ENCODE data around the gene NKD1.
"Not testable (repeated sequence)": the region's sequence is repeated elsewhere in the genome, so short reads cannot be mapped to it uniquely, and the experiment has no call there.

The NKD1 gene

GRCh38 chr16:50574745-50575136 lies 26.5 kb downstream of the NKD1 start:
- in situ Hi-C loops (cut with HindIII; ENCODE audit: low sequenced_read_pairs), result no loop called here
- TF ChIP-seq, protein P1, sequence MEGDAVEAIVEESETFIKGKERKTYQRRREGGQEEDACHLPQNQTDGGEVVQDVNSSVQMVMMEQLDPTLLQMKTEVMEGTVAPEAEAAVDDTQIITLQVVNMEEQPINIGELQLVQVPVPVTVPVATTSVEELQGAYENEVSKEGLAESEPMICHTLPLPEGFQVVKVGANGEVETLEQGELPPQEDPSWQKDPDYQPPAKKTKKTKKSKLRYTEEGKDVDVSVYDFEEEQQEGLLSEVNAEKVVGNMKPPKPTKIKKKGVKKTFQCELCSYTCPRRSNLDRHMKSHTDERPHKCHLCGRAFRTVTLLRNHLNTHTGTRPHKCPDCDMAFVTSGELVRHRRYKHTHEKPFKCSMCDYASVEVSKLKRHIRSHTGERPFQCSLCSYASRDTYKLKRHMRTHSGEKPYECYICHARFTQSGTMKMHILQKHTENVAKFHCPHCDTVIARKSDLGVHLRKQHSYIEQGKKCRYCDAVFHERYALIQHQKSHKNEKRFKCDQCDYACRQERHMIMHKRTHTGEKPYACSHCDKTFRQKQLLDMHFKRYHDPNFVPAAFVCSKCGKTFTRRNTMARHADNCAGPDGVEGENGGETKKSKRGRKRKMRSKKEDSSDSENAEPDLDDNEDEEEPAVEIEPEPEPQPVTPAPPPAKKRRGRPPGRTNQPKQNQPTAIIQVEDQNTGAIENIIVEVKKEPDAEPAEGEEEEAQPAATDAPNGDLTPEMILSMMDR (IDR thresholded peaks at IDR 0.05; ENCODE audit: low read depth, low read length, missing control alignments), result no peak
- DNase-seq (ENCODE audit: low read depth), result no peak
- H3K4me3 ChIP-seq (ENCODE audit: low read depth, low read length), result no peak overlapping the region

DNA sequence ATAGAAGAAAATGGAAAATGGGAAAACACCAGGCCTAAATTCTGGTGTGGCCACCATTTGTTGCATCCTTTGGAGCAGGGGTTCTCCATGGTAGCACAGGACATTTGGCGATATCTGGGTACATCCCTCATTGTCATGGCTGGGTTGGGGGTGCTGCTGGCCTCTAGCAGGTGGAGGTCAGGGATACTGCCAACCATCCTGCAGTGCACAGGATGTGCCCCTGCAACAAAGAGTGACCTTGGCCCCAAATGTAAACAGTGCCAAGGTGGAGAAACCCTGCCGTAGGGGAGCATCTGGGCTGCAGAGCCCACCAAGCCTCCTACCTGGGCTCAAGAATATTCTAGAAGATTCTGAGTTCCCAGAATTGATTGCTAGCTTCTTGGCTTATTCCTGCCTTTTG lies 27.5 kb downstream of the NKD1 start:
- no peak overlapping the region for H3K4me3 ChIP-seq (ENCODE audit: low read depth, low read length)
- no peak for DNase-seq (ENCODE audit: low read depth)
- in situ Hi-C loops (cut with HindIII; ENCODE audit: low sequenced_read_pairs), result no loop called here
- TF ChIP-seq, protein P1 (IDR thresholded peaks at IDR 0.05; ENCODE audit: low read depth, low read length, missing control alignments), result no peak

- no peak for DNase-seq (ENCODE audit: low read depth)
- TF ChIP-seq, protein P1 (IDR thresholded peaks at IDR 0.05; ENCODE audit: low read depth, low read length, missing control alignments), result no peak
- no peak overlapping the region for H3K4me3 ChIP-seq (ENCODE audit: low read depth, low read length)
- in situ Hi-C loops (cut with HindIII; ENCODE audit: low sequenced_read_pairs), result no loop called here
Observed at GRCh38 chr16:50576403-50577113, 28.4 kb downstream of the NKD1 start.

DNA sequence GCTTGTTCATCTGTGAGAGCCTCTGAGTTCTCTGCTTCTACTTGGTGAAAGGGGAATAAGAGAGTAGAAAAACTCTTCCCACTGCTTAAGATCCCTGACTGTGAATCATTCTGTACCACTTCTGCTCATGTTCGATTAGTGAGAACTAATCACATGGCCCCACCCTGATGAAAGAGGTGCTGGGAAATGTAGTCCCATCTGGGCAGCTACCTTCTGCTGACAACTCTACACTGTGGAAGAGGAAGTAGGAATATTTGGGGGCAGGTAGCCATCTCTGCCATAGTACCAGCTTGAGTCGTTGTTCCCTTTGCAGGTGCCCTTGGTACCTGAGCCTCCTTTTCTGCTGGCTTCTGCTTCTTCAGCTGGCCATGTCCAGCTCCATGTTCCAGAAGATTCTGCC lies 29.9 kb downstream of the NKD1 start:
- in situ Hi-C loops (cut with HindIII; ENCODE audit: low sequenced_read_pairs), result no loop called here

GRCh38 chr16:50579373-50579772 lies 31.2 kb downstream of the NKD1 start:
- in situ Hi-C loops (cut with HindIII; ENCODE audit: low sequenced_read_pairs); DNase-seq (ENCODE audit: low read depth): not testable (repeated sequence)

More for the DNA sequence above, 29.9 kb downstream of the NKD1 start:
- DNase-seq (ENCODE audit: low read depth), result no peak
- H3K4me3 ChIP-seq (ENCODE audit: low read depth, low read length), result no peak overlapping the region
- TF ChIP-seq, protein P1 (IDR thresholded peaks at IDR 0.05; ENCODE audit: low read depth, low read length, missing control alignments), result no peak

DNA sequence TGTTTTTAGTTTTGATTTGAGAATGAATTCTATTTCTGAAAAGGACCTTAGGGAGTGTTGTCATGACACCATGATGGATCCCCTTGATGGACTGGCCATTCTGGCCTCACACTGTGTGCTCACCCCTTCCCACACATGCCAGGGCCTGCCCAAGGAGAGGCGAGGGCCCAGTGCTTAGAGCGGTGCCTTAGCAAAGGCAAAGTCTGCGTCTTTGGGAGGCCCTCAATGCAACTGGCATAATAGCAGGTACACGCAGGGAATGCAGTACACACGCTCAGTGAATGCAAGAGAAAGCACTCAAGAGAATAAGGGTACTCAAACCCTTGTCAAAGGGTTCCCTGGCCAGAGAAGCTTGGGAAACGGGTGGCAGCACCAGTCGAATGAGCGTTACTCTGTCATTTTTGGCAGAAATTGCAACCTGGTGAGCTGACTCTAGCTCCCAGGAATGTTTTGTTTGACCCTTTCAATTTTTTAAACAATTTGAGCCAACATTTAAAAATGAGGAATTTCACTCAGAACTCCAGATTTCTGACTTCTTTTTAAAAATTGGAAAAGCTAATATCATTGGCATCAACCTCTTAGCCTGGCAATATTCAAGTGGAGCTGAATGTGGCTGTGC lies 32.1 kb downstream of the NKD1 start:
- DNase-seq (ENCODE audit: low read depth), result no peak
- in situ Hi-C loops (cut with HindIII; ENCODE audit: low sequenced_read_pairs), result no loop called here
- H3K4me3 ChIP-seq (ENCODE audit: low read depth, low read length), result no peak overlapping the region
- TF ChIP-seq, protein P1 (IDR thresholded peaks at IDR 0.05; ENCODE audit: low read depth, low read length, missing control alignments), result no peak

More at GRCh38 chr16:50579373-50579772, 31.2 kb downstream of the NKD1 start:
- H3K4me3 ChIP-seq (ENCODE audit: low read depth, low read length), result not testable (repeated sequence)

DNA sequence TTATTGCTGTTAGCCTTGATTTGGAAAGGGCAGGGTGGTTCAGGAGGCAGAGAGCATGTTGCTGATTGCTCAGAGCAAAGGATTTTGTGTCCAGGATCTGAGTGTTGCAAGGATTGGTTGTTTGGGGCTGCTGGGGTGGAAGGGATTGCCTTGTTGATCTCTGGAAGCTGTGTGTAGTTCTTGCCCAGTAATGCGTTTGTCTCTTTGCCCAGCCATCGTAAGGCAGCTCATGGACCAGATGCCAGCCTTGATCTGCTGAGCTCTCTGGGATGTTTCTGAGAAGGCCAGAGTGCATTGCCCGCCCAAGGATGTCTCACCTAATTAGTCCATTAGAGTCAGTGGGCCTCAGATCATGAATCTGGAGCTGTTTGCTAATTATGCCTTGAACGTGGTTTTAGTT lies 33.6 kb downstream of the NKD1 start:
- DNase-seq (ENCODE audit: low read depth), result no peak
- TF ChIP-seq, protein P1 (IDR thresholded peaks at IDR 0.05; ENCODE audit: low read depth, low read length, missing control alignments), result no peak
- in situ Hi-C loops (cut with HindIII; ENCODE audit: low sequenced_read_pairs), result no loop called here
- H3K4me3 ChIP-seq (ENCODE audit: low read depth, low read length), result no peak overlapping the region

All from astrocyte of the cerebellum (primary cell).